Progenitor cell of endocrine pancreas (in vitro differentiated cells): ENCODE results near the gene TMEM163. TPM values are rescaled to one million over a fixed set of nuclear protein-coding genes. Genes with fewer than 3 reads are reported as not detected.
"Not testable (repeated sequence)": the region's sequence is repeated elsewhere in the genome, so short reads cannot be mapped to it uniquely, and the experiment has no call there.

Experiments
- DNase-seq: peaks from one replicate; pipeline ENCODE4 v3.0.0; 2021; ENCODE audit warnings: low spot score; ENCODE audit not compliant: unreplicated experiment
- H3K27ac Mint-ChIP-seq: 2 replicates; pipeline ENCODE4 v1.8.0; 2021; ENCODE audit warnings: mild to moderate bottlenecking, moderate library complexity, mixed read lengths
- H3K27me3 Mint-ChIP-seq: 2 replicates; pipeline ENCODE4 v1.8.0; 2021; ENCODE audit warnings: mixed read lengths
- H3K36me3 Mint-ChIP-seq: 2 replicates; pipeline ENCODE4 v1.8.0; 2022; ENCODE audit warnings: mixed read lengths; ENCODE audit not compliant: insufficient read depth
- H3K4me1 Mint-ChIP-seq: 2 replicates; pipeline ENCODE4 v1.8.0; 2021; ENCODE audit warnings: low read depth, mixed read lengths
- H3K4me3 Mint-ChIP-seq: 2 replicates; pipeline ENCODE4 v1.8.0; 2021; ENCODE audit warnings: low read depth, mild to moderate bottlenecking, moderate library complexity, mixed read lengths
- H3K9me3 Mint-ChIP-seq: 2 replicates; pipeline ENCODE4 v1.8.0; 2021; ENCODE audit warnings: low read depth, mixed read lengths
- CTCF ChIP-seq: fragments of 200-600 bp; sonication (generic); IDR thresholded peaks from one replicate; pipeline ENCODE4 v1.5.0; 2021; ENCODE audit warnings: antibody characterized with exemption, mild to moderate bottlenecking; ENCODE audit not compliant: unreplicated experiment
- total RNA-seq: library from RNA; stranded (reverse); gene quantifications from 2 replicates; pipeline ENCODE4 v1.2.1, GENCODE V29; 2021

TMEM163 gene
- total RNA-seq, 1 donor from 2014 or later: 3.8 TPM

DNA sequence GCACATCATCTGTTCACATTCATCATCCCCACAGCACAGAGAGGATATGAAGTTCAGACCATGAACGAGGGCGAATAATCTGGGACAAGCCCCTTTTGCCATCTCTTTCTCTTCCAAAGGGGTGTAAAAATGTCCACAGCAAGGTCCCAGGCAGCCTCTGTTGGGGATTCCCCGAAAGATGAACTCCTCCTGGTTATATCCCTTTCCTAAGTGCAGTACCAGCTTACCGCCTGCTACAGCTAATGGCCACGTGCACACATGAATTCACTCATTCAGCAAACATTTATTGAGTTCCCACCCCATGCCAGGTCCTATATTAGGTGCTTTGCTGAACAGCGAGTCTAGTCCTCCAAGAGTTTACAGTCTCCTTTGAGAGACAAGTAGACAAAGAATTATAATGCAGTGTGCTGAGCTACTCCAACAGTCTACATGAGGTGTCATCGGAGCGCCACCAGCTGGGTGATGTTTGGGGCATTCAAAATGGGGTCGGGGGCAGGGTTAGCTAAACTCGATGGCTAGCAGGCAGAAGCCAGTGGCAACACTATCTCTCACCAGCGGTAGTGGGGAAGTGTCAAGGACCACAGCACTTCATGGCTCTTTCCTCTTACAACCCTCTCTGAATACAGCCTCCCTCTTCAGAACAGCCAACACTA is 228.9 kb downstream of the TMEM163 start:
- no peaks in the 10 kb centered on the region for H3K36me3 Mint-ChIP-seq
- H3K4me3 Mint-ChIP-seq: no peak overlapping the region
- peaks cover 10% of the 10 kb centered on the region for H3K27me3 Mint-ChIP-seq
- H3K4me1 Mint-ChIP-seq: peaks cover 1% of the 10 kb centered on the region
- no peaks in the 10 kb centered on the region for H3K9me3 Mint-ChIP-seq
- no peak for TF ChIP-seq CTCF
- no peak overlapping the region for H3K27ac Mint-ChIP-seq
- DNase-seq: no peak

DNA sequence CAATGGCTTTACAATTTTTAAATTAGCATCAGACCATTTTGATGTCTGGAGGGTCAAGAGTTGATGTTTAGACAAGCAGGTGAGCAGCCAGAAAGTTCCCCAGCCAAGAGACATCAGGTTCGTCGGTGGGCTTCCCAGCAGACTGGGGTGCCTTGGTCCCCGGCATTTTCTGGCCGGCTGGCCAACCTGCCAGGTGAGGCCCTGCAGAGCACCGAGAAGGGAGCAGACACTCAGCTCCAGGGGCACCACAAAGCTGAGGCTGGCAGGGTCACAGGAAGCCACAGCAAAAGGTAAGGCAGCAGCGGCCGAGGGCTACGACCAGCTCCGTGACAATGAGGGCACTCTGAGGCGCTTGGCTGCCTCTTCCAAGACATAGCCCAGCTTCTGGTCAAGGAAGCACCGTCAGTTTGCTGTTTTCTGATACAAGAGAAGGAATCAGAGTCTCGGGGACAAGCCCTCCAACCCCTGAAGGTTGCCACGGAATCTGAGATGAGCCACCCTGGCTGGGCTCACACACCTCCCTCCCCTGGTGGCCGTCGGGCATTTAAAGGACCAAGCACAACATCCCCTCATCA is 235.9 kb downstream of the TMEM163 start:
- H3K9me3 Mint-ChIP-seq: no peaks in the 10 kb centered on the region
- no peak overlapping the region for H3K4me3 Mint-ChIP-seq
- H3K27ac Mint-ChIP-seq: no peak overlapping the region
- DNase-seq: no peak
- H3K4me1 Mint-ChIP-seq: no peaks in the 10 kb centered on the region
- TF ChIP-seq CTCF: no peak
- no peaks in the 10 kb centered on the region for H3K27me3 Mint-ChIP-seq
- H3K36me3 Mint-ChIP-seq: no peaks in the 10 kb centered on the region

- Mint-ChIP-seq H3K27ac (no peak overlapping the region), H3K36me3 (no peaks in the 10 kb centered on the region), H3K4me3 (no peak overlapping the region), H3K27me3 (no peaks in the 10 kb centered on the region), H3K9me3 (no peaks in the 10 kb centered on the region), H3K4me1 (no peaks in the 10 kb centered on the region)
- no peak for DNase-seq
- TF ChIP-seq CTCF: no peak
Measured at GRCh38 chr2:134482131-134482723, 236.6 kb downstream of the TMEM163 start.

DNA sequence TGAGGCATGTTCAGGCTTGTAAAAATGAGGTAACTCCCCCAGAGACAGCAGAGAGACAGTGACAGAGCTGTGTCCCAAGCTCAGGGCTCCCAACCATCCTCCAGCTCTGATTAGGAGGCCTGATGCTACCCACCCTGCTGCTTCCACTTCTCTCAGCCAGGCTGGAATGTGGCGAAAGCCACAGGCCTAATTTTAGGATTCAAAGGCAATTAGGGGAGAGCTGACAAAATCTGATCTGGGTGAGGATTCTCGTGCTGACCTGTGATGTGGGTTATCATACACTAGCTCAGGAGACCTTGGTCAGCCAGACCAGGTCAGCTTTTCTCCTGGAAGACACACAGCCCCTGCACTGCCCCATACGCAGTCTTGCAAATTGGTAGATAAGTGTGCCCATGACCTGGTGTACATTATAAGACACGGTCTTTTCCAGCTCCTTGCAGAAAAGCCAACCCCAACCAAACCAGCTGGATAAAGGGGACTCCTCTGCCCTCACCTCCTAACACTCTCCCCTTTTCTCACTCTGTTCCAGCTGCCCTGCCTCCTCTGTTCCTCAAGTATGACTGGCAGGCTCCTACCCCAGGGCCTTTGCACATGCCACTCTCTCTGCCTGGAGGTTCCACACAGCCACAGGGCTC is 239.0 kb downstream of the TMEM163 start:
- no peak for DNase-seq

GRCh38 chr2:134476982-134477381 is 241.8 kb downstream of the TMEM163 start:
- H3K4me3 Mint-ChIP-seq, H3K36me3 Mint-ChIP-seq, H3K4me1 Mint-ChIP-seq, DNase-seq, H3K27me3 Mint-ChIP-seq, H3K27ac Mint-ChIP-seq: not testable (repeated sequence)
- peaks cover 14% of the 10 kb centered on the region for H3K9me3 Mint-ChIP-seq

More for the DNA sequence above, 239.0 kb downstream of the TMEM163 start:
- no peak overlapping the region for H3K27ac Mint-ChIP-seq
- no peaks in the 10 kb centered on the region for H3K36me3 Mint-ChIP-seq
- no peak overlapping the region for H3K4me3 Mint-ChIP-seq
- H3K27me3 Mint-ChIP-seq: no peaks in the 10 kb centered on the region
- H3K9me3 Mint-ChIP-seq: no peaks in the 10 kb centered on the region
- no peaks in the 10 kb centered on the region for H3K4me1 Mint-ChIP-seq
- no peak for TF ChIP-seq CTCF
